Upper lobe of left lung (tissue), 4 donors: Measurements from ENCODE around the gene GPR153.

Experiments used
- CTCF ChIP-seq, 6 experiments: fragments of 450-650 bp in 4 of 6; fragments of 200-600 bp in 2 of 6; sonication (generic) in 2 of 6; IDR thresholded peaks; one replicate each; pipeline ENCODE4 v1.5.1; 2016 to 2019; ENCODE audit warnings: antibody characterized with exemption in 6 of 6
- EP300 ChIP-seq, 4 donors: sonication (generic); formaldehyde crosslinking; IDR thresholded peaks; one replicate each; pipeline ENCODE4 v1.5.1; 2017; ENCODE audit warnings: antibody characterized with exemption in 4 of 4, control low read depth in 2 of 4

- TF ChIP-seq EP300 (IDR thresholded peaks at IDR 0.05) = no peak
- TF ChIP-seq CTCF (IDR thresholded peaks at IDR 0.05) = no peak
Observed at GRCh38 chr1:6248932-6249738, 11.8 kb downstream of the GPR153 start.
